Measurements from ENCODE around the gene MZT1.
A peak's percentile ranks its signal among the peaks of the same experiment; 100 is the strongest.
"Not testable (repeated sequence)": the region's sequence is repeated elsewhere in the genome, so short reads cannot be mapped to it uniquely, and the experiment has no call there.

The MZT1 gene

GRCh38 chr13:72727417-72728289 lies at the start of gene MZT1, which contains the start of gene BORA:
Gene MZT1 (minus strand): TSS chr13:72727629. CDS start chr13:72727602, 27 bp downstream.
Gene BORA (plus strand): TSS chr13:72727923. CDS start chr13:72728941, 1,018 bp downstream.
- DNase-seq, result peak; percentile 99
- in situ Hi-C loops (cut with MboI; ENCODE audit: low pct_unique_long_range_greater_than_20kb, low sequenced_read_pairs), result no loop called here

- DNase-seq, result no peak
- in situ Hi-C loops (cut with MboI; ENCODE audit: low pct_unique_long_range_greater_than_20kb, low sequenced_read_pairs), result no loop called here
Observed at GRCh38 chr13:72774019-72774418, 46.6 kb upstream of the MZT1 start.

GRCh38 chr13:72763411-72763810 lies 36.0 kb upstream of the MZT1 start:
- no peak for DNase-seq
- in situ Hi-C loops (cut with MboI; ENCODE audit: low pct_unique_long_range_greater_than_20kb, low sequenced_read_pairs), result no loop called here

- no peak for DNase-seq
- in situ Hi-C loops (cut with MboI; ENCODE audit: low pct_unique_long_range_greater_than_20kb, low sequenced_read_pairs), result no loop called here
Observed at GRCh38 chr13:72760189-72760588, 32.8 kb upstream of the MZT1 start.

- in situ Hi-C loops (cut with MboI; ENCODE audit: low pct_unique_long_range_greater_than_20kb, low sequenced_read_pairs), result no loop called here
- DNase-seq, result no peak
Observed at GRCh38 chr13:72757792-72758535, 30.5 kb upstream of the MZT1 start.

GRCh38 chr13:72754111-72754510 lies 26.7 kb upstream of the MZT1 start:
- in situ Hi-C loops (cut with MboI; ENCODE audit: low pct_unique_long_range_greater_than_20kb, low sequenced_read_pairs), result no loop called here
- DNase-seq, result no peak

- DNase-seq, result no peak
- in situ Hi-C loops (cut with MboI; ENCODE audit: low pct_unique_long_range_greater_than_20kb, low sequenced_read_pairs), result no loop called here
Observed at GRCh38 chr13:72751220-72751619, 23.8 kb upstream of the MZT1 start.

- in situ Hi-C loops (cut with MboI; ENCODE audit: low pct_unique_long_range_greater_than_20kb, low sequenced_read_pairs), result no loop called here
Observed at GRCh38 chr13:72745260-72745659, 17.8 kb upstream of the MZT1 start.

GRCh38 chr13:72740015-72740414 lies 12.6 kb upstream of the MZT1 start:
- in situ Hi-C loops (cut with MboI; ENCODE audit: low pct_unique_long_range_greater_than_20kb, low sequenced_read_pairs), result no loop called here
- DNase-seq, result no peak

More at GRCh38 chr13:72745260-72745659, 17.8 kb upstream of the MZT1 start:
- DNase-seq, result no peak

GRCh38 chr13:72737033-72737432 lies 9.6 kb upstream of the MZT1 start:
- DNase-seq, result no peak
- in situ Hi-C loops (cut with MboI; ENCODE audit: low pct_unique_long_range_greater_than_20kb, low sequenced_read_pairs), result no loop called here

- in situ Hi-C loops (cut with MboI; ENCODE audit: low pct_unique_long_range_greater_than_20kb, low sequenced_read_pairs), result no loop called here
- DNase-seq, result peak; percentile 25
Observed at GRCh38 chr13:72728290-72728605, 819 bp upstream of the MZT1 start.

GRCh38 chr13:72726726-72727416 lies 558 bp downstream of the MZT1 start:
- in situ Hi-C loops (cut with MboI; ENCODE audit: low pct_unique_long_range_greater_than_20kb, low sequenced_read_pairs), result no loop called here
- peak; percentile 69 for DNase-seq

GRCh38 chr13:72726185-72726584 lies 1.2 kb downstream of the MZT1 start:
- in situ Hi-C loops (cut with MboI; ENCODE audit: low pct_unique_long_range_greater_than_20kb, low sequenced_read_pairs); DNase-seq: not testable (repeated sequence)

- in situ Hi-C loops (cut with MboI; ENCODE audit: low pct_unique_long_range_greater_than_20kb, low sequenced_read_pairs), result no loop called here
- no peak for DNase-seq
Observed at GRCh38 chr13:72716776-72717175, 10.7 kb downstream of the MZT1 start.

GRCh38 chr13:72700509-72700908 lies 26.9 kb downstream of the MZT1 start:
- in situ Hi-C loops (cut with MboI; ENCODE audit: low pct_unique_long_range_greater_than_20kb, low sequenced_read_pairs), result no loop called here
- DNase-seq, result peak; percentile 42

- DNase-seq, result no peak
- in situ Hi-C loops (cut with MboI; ENCODE audit: low pct_unique_long_range_greater_than_20kb, low sequenced_read_pairs), result no loop called here
Observed at GRCh38 chr13:72698164-72698563, 29.3 kb downstream of the MZT1 start.

- DNase-seq, result peak; percentile 12
- in situ Hi-C loops (cut with MboI; ENCODE audit: low pct_unique_long_range_greater_than_20kb, low sequenced_read_pairs), result no loop called here
Observed at GRCh38 chr13:72696579-72696978, 30.9 kb downstream of the MZT1 start.

GRCh38 chr13:72694314-72694713 lies 33.1 kb downstream of the MZT1 start:
- in situ Hi-C loops (cut with MboI; ENCODE audit: low pct_unique_long_range_greater_than_20kb, low sequenced_read_pairs), result no loop called here
- DNase-seq, result no peak

- no peak for DNase-seq
- in situ Hi-C loops (cut with MboI; ENCODE audit: low pct_unique_long_range_greater_than_20kb, low sequenced_read_pairs), result no loop called here
Observed at GRCh38 chr13:72693832-72694231, 33.6 kb downstream of the MZT1 start.

Measured in KBM-7 (cell line).